Activated CD4-positive, alpha-beta memory T cell treated with anti-CD3 and anti-CD28 coated beads for 36 hours (primary cell): Measurements from ENCODE around the gene SND1. TPM values are rescaled to one million over a fixed set of nuclear protein-coding genes. Genes with fewer than 3 reads are reported as not detected.

Source experiments
- CTCF ChIA-PET: fragments of 350-600 bp; sonication (Branson Sonifier 250); formaldehyde crosslinking; loops from one replicate; lab custom pipeline; 2021; ENCODE audit warnings: antibody characterized with exemption, inconsistent platforms; lab: Charles Lee
- POLR2A ChIA-PET: fragments of 350-600 bp; sonication (Branson Sonifier 250); formaldehyde crosslinking; loops from one replicate; lab custom pipeline; 2021; ENCODE audit warnings: antibody characterized with exemption; lab: Charles Lee
- DNase-seq: peaks from one replicate; pipeline ENCODE4 v3.0.0-alpha.2; 2020
- H3K27ac Mint-ChIP-seq: one replicate; pipeline ENCODE4 v1.8.0; 2021; ENCODE audit warnings: mixed read lengths
- H3K27me3 Mint-ChIP-seq: one replicate; pipeline ENCODE4 v1.8.0; 2021; ENCODE audit warnings: mixed read lengths
- H3K36me3 Mint-ChIP-seq: one replicate; pipeline ENCODE4 v1.8.0; 2021; ENCODE audit warnings: mixed read lengths
- H3K4me1 Mint-ChIP-seq: one replicate; pipeline ENCODE4 v1.8.0; 2021; ENCODE audit warnings: low read depth, mixed read lengths
- H3K4me3 Mint-ChIP-seq: one replicate; pipeline ENCODE4 v1.8.0; 2021; ENCODE audit warnings: mild to moderate bottlenecking, mixed read lengths
- H3K9me3 Mint-ChIP-seq: one replicate; pipeline ENCODE4 v1.8.0; 2021; ENCODE audit warnings: mixed read lengths
- intact Hi-C: fragments of 100-400 bp; cut with micrococcal nuclease; formaldehyde crosslinking; loops from one replicate; pipeline ENCODE4 v1.15.1; 2023
- total RNA-seq, 2 experiments: library from RNA; stranded (reverse); gene quantifications; one replicate each; pipeline ENCODE4 v1.2.3, GENCODE V29; 2021

Gene SND1
- total RNA-seq, 2 experiments from 2014 or later = 208 to 235 TPM

GRCh38 chr7:128097211-128097731 is 445.3 kb downstream of the SND1 start:
- peaks cover 8% of the 10 kb centered on the region for H3K4me1 Mint-ChIP-seq
- peaks cover 2% of the 10 kb centered on the region for H3K9me3 Mint-ChIP-seq
- ChIA-PET CTCF (no interaction called here), POLR2A (no interaction called here)
- H3K36me3 Mint-ChIP-seq = peaks cover 35% of the 10 kb centered on the region
- H3K27me3 Mint-ChIP-seq = no peaks in the 10 kb centered on the region
- no peak for DNase-seq
- no peak overlapping the region for H3K27ac Mint-ChIP-seq
- intact Hi-C loops = no loop called here
- H3K4me3 Mint-ChIP-seq = no peak overlapping the region

- CTCF ChIA-PET = interaction anchor here (1.1 kb wide), 1 partner anchor 15 kb away, joined by 3 read pairs; no protein-coding TSS in a partner anchor
- DNase-seq = no peak
- H3K36me3 Mint-ChIP-seq = peaks cover 32% of the 10 kb centered on the region
- no peaks in the 10 kb centered on the region for H3K27me3 Mint-ChIP-seq
- POLR2A ChIA-PET = no interaction called here
- peaks cover 2% of the 10 kb centered on the region for H3K9me3 Mint-ChIP-seq
- intact Hi-C loops = no loop called here
- peaks cover 14% of the 10 kb centered on the region for H3K4me1 Mint-ChIP-seq
- H3K4me3 Mint-ChIP-seq = no peak overlapping the region
- no peak overlapping the region for H3K27ac Mint-ChIP-seq
Measured at GRCh38 chr7:128098629-128099028, 446.6 kb downstream of the SND1 start.

GRCh38 chr7:128099204-128099671 is 447.2 kb downstream of the SND1 start:
- Mint-ChIP-seq H3K36me3 (peaks cover 26% of the 10 kb centered on the region), H3K4me3 (no peak overlapping the region), H3K27me3 (peaks cover 1% of the 10 kb centered on the region), H3K27ac (no peak overlapping the region), H3K4me1 (peaks cover 17% of the 10 kb centered on the region), H3K9me3 (peaks cover 2% of the 10 kb centered on the region)
- CTCF ChIA-PET = interaction anchor here (1.1 kb wide), 1 partner anchor 16 kb away, joined by 3 read pairs; no protein-coding TSS in a partner anchor
- peak; percentile 28 for DNase-seq
- POLR2A ChIA-PET = no interaction called here
- intact Hi-C loops = no loop called here

- peaks cover 2% of the 10 kb centered on the region for H3K9me3 Mint-ChIP-seq
- intact Hi-C loops = no loop called here
- H3K4me3 Mint-ChIP-seq = no peak overlapping the region
- CTCF ChIA-PET = no interaction called here
- peaks cover 20% of the 10 kb centered on the region for H3K4me1 Mint-ChIP-seq
- POLR2A ChIA-PET = no interaction called here
- peaks cover 18% of the 10 kb centered on the region for H3K36me3 Mint-ChIP-seq
- H3K27me3 Mint-ChIP-seq = peaks cover 3% of the 10 kb centered on the region
- H3K27ac Mint-ChIP-seq = peak overlapping the region; percentile 47
- no peak for DNase-seq
Measured at GRCh38 chr7:128100225-128100948, 448.4 kb downstream of the SND1 start.

GRCh38 chr7:128100949-128101713 is 449.1 kb downstream of the SND1 start:
- CTCF ChIA-PET = interaction anchor here (1.4 kb wide), 1 partner anchor 35 kb away, joined by 3 read pairs; no protein-coding TSS in a partner anchor
- POLR2A ChIA-PET = no interaction called here
- intact Hi-C loops = no loop called here

GRCh38 chr7:128102490-128103291 is 450.7 kb downstream of the SND1 start:
- no peak for DNase-seq
- Mint-ChIP-seq H3K4me3 (no peak overlapping the region), H3K27me3 (peaks cover 3% of the 10 kb centered on the region), H3K4me1 (peaks cover 26% of the 10 kb centered on the region), H3K27ac (no peak overlapping the region), H3K36me3 (no peaks in the 10 kb centered on the region), H3K9me3 (peaks cover 2% of the 10 kb centered on the region)
- ChIA-PET CTCF (interaction anchor here (1.0 to 2.9 kb wide), 4 partner anchors 33 to 394 kb away, joined by 3 to 18 read pairs (median 10); no protein-coding TSS in a partner anchor), POLR2A (no interaction called here)
- intact Hi-C loops = no loop called here

More at GRCh38 chr7:128100949-128101713, 449.1 kb downstream of the SND1 start:
- Mint-ChIP-seq H3K4me3 (no peak overlapping the region), H3K4me1 (peaks cover 20% of the 10 kb centered on the region), H3K27me3 (peaks cover 3% of the 10 kb centered on the region), H3K9me3 (peaks cover 2% of the 10 kb centered on the region), H3K27ac (peak overlapping the region; percentile 47), H3K36me3 (peaks cover 11% of the 10 kb centered on the region)
- no peak for DNase-seq

GRCh38 chr7:128103498-128104107 is 451.6 kb downstream of the SND1 start:
- CTCF ChIA-PET = interaction anchor here (1.0 to 2.9 kb wide), 3 partner anchors 32 to 395 kb away, joined by 4 to 18 read pairs (median 15); no protein-coding TSS in a partner anchor
- no peaks in the 10 kb centered on the region for H3K36me3 Mint-ChIP-seq
- DNase-seq = peak; percentile 35
- peak overlapping the region; percentile 75 for H3K4me3 Mint-ChIP-seq
- POLR2A ChIA-PET = interaction anchor here (1.3 kb wide), 1 partner anchor 31 kb away, joined by 3 read pairs; no protein-coding TSS in a partner anchor
- H3K4me1 Mint-ChIP-seq = peaks cover 32% of the 10 kb centered on the region
- H3K9me3 Mint-ChIP-seq = peaks cover 2% of the 10 kb centered on the region
- intact Hi-C loops = no loop called here
- no peak overlapping the region for H3K27ac Mint-ChIP-seq
- H3K27me3 Mint-ChIP-seq = peaks cover 3% of the 10 kb centered on the region

- Mint-ChIP-seq H3K4me1 (peaks cover 38% of the 10 kb centered on the region), H3K27me3 (peaks cover 3% of the 10 kb centered on the region), H3K36me3 (no peaks in the 10 kb centered on the region), H3K27ac (no peak overlapping the region), H3K9me3 (peaks cover 2% of the 10 kb centered on the region), H3K4me3 (peak overlapping the region; percentile 75)
- CTCF ChIA-PET = interaction anchor here (0.6 to 2.9 kb wide), 4 partner anchors 32 to 475 kb away, joined by 3 to 18 read pairs (median 9); no protein-coding TSS in a partner anchor
- peak; percentile 23 for DNase-seq
- intact Hi-C loops = no loop called here
- POLR2A ChIA-PET = interaction anchor here (1.3 kb wide), 1 partner anchor 31 kb away, joined by 3 read pairs; no protein-coding TSS in a partner anchor
Measured at GRCh38 chr7:128104108-128104742, 452.2 kb downstream of the SND1 start.

- Mint-ChIP-seq H3K36me3 (no peaks in the 10 kb centered on the region), H3K4me3 (no peak overlapping the region), H3K9me3 (peaks cover 2% of the 10 kb centered on the region), H3K27ac (no peak overlapping the region), H3K27me3 (peaks cover 3% of the 10 kb centered on the region), H3K4me1 (peaks cover 46% of the 10 kb centered on the region)
- no peak for DNase-seq
- ChIA-PET POLR2A (interaction anchor here (0.6 to 1.3 kb wide), 2 partner anchors 30 to 152 kb away, joined by 3 to 5 read pairs; no protein-coding TSS in a partner anchor), CTCF (interaction anchor here (1.4 to 2.6 kb wide), 2 partner anchors 30 to 104 kb away, joined by 6 to 15 read pairs; no protein-coding TSS in a partner anchor)
- intact Hi-C loops = no loop called here
Measured at GRCh38 chr7:128105228-128106022, 453.4 kb downstream of the SND1 start.

- Mint-ChIP-seq H3K4me1 (peaks cover 52% of the 10 kb centered on the region), H3K4me3 (no peak overlapping the region), H3K27ac (no peak overlapping the region), H3K36me3 (no peaks in the 10 kb centered on the region), H3K9me3 (no peaks in the 10 kb centered on the region), H3K27me3 (peaks cover 3% of the 10 kb centered on the region)
- intact Hi-C loops = no loop called here
- ChIA-PET CTCF (no interaction called here), POLR2A (no interaction called here)
- DNase-seq = no peak
Measured at GRCh38 chr7:128106821-128107220, 454.8 kb downstream of the SND1 start.
